ENCODE results near the gene DHX15. TPM values are rescaled to one million over a fixed set of nuclear protein-coding genes. Genes with fewer than 3 reads are reported as not detected.

Gene DHX15
- total RNA-seq, 1 experiment from 2014 or later, result 240 TPM

GRCh38 chr4:24514808-24515207 lies 69.5 kb downstream of the DHX15 start:
- POLR2A ChIA-PET, result no interaction called here
- TF ChIP-seq CREM (CRISPR knock-in tag; IDR thresholded peaks at IDR 0.05), result no peak
- no peak for TF ChIP-seq MXD4 (CRISPR knock-in tag; IDR thresholded peaks at IDR 0.05; ENCODE audit: borderline replicate concordance)
- no peak for TF ChIP-seq JUN (CRISPR knock-in tag; IDR thresholded peaks at IDR 0.05)
- TF ChIP-seq, protein P1, sequence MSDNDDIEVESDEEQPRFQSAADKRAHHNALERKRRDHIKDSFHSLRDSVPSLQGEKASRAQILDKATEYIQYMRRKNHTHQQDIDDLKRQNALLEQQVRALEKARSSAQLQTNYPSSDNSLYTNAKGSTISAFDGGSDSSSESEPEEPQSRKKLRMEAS (CRISPR knock-in tag; IDR thresholded peaks at IDR 0.05), result no peak
- TF ChIP-seq CDX4 (CRISPR knock-in tag; IDR thresholded peaks at IDR 0.05; ENCODE audit: borderline replicate concordance), result no peak
- TF ChIP-seq ZMAT4 (CRISPR knock-in tag; IDR thresholded peaks at IDR 0.05), result no peak
- no peak for TF ChIP-seq FOXJ3 (CRISPR knock-in tag; IDR thresholded peaks at IDR 0.05; ENCODE audit: borderline replicate concordance)
- no peak for TF ChIP-seq E2F4 (CRISPR knock-in tag; IDR thresholded peaks at IDR 0.05; ENCODE audit: borderline replicate concordance, low read depth)
- ATAC-seq (no peak), DNase-seq (ENCODE audit: low spot score) (no peak)
- Mint-ChIP-seq H3K27ac (peak overlapping the region; percentile 60; the same call in 1 of the 2 replicates), H3K4me3 (no peak overlapping the region), H3K36me3 (peaks cover 16% of the 10 kb centered on the region), H3K27me3 (ENCODE audit: low read depth) (no peaks in the 10 kb centered on the region), H3K9me3 (peaks cover 4% of the 10 kb centered on the region; the same call in 1 of the 2 replicates), H3K4me1 (peaks cover 72% of the 10 kb centered on the region)
- CTCF ChIA-PET, result interaction anchor here (0.8 to 2.2 kb wide), 7 partner anchors 14 to 70 kb away, joined by 3 to 11 read pairs (median 5); partner anchors contain the start of gene DHX15

GRCh38 chr4:24513718-24514117 lies 70.6 kb downstream of the DHX15 start:
- DNase-seq (ENCODE audit: low spot score) (no peak), ATAC-seq (no peak)
- Mint-ChIP-seq H3K27me3 (ENCODE audit: low read depth) (no peaks in the 10 kb centered on the region), H3K9me3 (peaks cover 9% of the 10 kb centered on the region), H3K4me3 (no peak overlapping the region), H3K36me3 (peaks cover 18% of the 10 kb centered on the region), H3K27ac (peak overlapping the region; percentile 25), H3K4me1 (peaks cover 83% of the 10 kb centered on the region)
- POLR2A ChIA-PET, result interaction anchor here (1.0 kb wide), 1 partner anchor 30 kb away, joined by 3 read pairs; no protein-coding TSS in a partner anchor
- CTCF ChIA-PET, result interaction anchor here (0.5 to 1.6 kb wide), 2 partner anchors 34 to 174 kb away, joined by 4 to 5 read pairs; no protein-coding TSS in a partner anchor
- no peak for TF ChIP-seq CBFB (CRISPR knock-in tag; IDR thresholded peaks at IDR 0.05; ENCODE audit: low read depth)
- TF ChIP-seq, protein P2, sequence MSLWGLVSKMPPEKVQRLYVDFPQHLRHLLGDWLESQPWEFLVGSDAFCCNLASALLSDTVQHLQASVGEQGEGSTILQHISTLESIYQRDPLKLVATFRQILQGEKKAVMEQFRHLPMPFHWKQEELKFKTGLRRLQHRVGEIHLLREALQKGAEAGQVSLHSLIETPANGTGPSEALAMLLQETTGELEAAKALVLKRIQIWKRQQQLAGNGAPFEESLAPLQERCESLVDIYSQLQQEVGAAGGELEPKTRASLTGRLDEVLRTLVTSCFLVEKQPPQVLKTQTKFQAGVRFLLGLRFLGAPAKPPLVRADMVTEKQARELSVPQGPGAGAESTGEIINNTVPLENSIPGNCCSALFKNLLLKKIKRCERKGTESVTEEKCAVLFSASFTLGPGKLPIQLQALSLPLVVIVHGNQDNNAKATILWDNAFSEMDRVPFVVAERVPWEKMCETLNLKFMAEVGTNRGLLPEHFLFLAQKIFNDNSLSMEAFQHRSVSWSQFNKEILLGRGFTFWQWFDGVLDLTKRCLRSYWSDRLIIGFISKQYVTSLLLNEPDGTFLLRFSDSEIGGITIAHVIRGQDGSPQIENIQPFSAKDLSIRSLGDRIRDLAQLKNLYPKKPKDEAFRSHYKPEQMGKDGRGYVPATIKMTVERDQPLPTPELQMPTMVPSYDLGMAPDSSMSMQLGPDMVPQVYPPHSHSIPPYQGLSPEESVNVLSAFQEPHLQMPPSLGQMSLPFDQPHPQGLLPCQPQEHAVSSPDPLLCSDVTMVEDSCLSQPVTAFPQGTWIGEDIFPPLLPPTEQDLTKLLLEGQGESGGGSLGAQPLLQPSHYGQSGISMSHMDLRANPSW (CRISPR knock-in tag; conservative IDR thresholded peaks at IDR 0.05; ENCODE audit: low read depth), result no peak
- no peak for TF ChIP-seq GRHL2 (CRISPR knock-in tag; IDR thresholded peaks at IDR 0.05; ENCODE audit: insufficient replicate concordance, severe bottlenecking)
- TF ChIP-seq, protein P3, sequence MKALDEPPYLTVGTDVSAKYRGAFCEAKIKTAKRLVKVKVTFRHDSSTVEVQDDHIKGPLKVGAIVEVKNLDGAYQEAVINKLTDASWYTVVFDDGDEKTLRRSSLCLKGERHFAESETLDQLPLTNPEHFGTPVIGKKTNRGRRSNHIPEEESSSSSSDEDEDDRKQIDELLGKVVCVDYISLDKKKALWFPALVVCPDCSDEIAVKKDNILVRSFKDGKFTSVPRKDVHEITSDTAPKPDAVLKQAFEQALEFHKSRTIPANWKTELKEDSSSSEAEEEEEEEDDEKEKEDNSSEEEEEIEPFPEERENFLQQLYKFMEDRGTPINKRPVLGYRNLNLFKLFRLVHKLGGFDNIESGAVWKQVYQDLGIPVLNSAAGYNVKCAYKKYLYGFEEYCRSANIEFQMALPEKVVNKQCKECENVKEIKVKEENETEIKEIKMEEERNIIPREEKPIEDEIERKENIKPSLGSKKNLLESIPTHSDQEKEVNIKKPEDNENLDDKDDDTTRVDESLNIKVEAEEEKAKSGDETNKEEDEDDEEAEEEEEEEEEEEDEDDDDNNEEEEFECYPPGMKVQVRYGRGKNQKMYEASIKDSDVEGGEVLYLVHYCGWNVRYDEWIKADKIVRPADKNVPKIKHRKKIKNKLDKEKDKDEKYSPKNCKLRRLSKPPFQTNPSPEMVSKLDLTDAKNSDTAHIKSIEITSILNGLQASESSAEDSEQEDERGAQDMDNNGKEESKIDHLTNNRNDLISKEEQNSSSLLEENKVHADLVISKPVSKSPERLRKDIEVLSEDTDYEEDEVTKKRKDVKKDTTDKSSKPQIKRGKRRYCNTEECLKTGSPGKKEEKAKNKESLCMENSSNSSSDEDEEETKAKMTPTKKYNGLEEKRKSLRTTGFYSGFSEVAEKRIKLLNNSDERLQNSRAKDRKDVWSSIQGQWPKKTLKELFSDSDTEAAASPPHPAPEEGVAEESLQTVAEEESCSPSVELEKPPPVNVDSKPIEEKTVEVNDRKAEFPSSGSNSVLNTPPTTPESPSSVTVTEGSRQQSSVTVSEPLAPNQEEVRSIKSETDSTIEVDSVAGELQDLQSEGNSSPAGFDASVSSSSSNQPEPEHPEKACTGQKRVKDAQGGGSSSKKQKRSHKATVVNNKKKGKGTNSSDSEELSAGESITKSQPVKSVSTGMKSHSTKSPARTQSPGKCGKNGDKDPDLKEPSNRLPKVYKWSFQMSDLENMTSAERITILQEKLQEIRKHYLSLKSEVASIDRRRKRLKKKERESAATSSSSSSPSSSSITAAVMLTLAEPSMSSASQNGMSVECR (CRISPR knock-in tag; IDR thresholded peaks at IDR 0.05; ENCODE audit: borderline replicate concordance), result no peak
- no peak for TF ChIP-seq ZNF317 (CRISPR knock-in tag; IDR thresholded peaks at IDR 0.05; ENCODE audit: borderline replicate concordance, low read depth)
- TF ChIP-seq ATF6 (CRISPR knock-in tag; IDR thresholded peaks at IDR 0.05), result no peak
- TF ChIP-seq, protein P4, sequence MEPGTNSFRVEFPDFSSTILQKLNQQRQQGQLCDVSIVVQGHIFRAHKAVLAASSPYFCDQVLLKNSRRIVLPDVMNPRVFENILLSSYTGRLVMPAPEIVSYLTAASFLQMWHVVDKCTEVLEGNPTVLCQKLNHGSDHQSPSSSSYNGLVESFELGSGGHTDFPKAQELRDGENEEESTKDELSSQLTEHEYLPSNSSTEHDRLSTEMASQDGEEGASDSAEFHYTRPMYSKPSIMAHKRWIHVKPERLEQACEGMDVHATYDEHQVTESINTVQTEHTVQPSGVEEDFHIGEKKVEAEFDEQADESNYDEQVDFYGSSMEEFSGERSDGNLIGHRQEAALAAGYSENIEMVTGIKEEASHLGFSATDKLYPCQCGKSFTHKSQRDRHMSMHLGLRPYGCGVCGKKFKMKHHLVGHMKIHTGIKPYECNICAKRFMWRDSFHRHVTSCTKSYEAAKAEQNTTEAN (CRISPR knock-in tag; IDR thresholded peaks at IDR 0.05), result no peak
- no peak for TF ChIP-seq RORB (CRISPR knock-in tag; IDR thresholded peaks at IDR 0.05)
- TF ChIP-seq FOXP1 (CRISPR knock-in tag; IDR thresholded peaks at IDR 0.05; ENCODE audit: borderline replicate concordance), result no peak
- TF ChIP-seq FOXK1 (CRISPR knock-in tag; IDR thresholded peaks at IDR 0.05), result no peak
- no peak for TF ChIP-seq ZNF671 (CRISPR knock-in tag; IDR thresholded peaks at IDR 0.05)
- TF ChIP-seq GTF2I (CRISPR knock-in tag; conservative IDR thresholded peaks at IDR 0.05), result no peak
- TF ChIP-seq E2F4 (CRISPR knock-in tag; IDR thresholded peaks at IDR 0.05; ENCODE audit: borderline replicate concordance, low read depth), result no peak
